Measurements from ENCODE around the gene MAP7D2. TPM values are rescaled to one million over a fixed set of nuclear protein-coding genes. Genes with fewer than 3 reads are reported as not detected.

MAP7D2 gene
- total and polyA plus RNA-seq, 4 donors, result 0.16 to 1.5 (median 0.42) TPM

- DNase-seq (ENCODE audit: low spot score), result no peak
- Histone ChIP-seq H3K36me3 (ENCODE audit: control insufficient read depth in 4 of 4, insufficient read depth in 3 of 4, low read depth in 1 of 4, low read length in 3 of 4) (no peaks in the 10 kb centered on the region), H3K4me1 (ENCODE audit: control insufficient read depth in 4 of 4, insufficient read depth in 4 of 4, low read length in 3 of 4) (no peaks in the 10 kb centered on the region), H3K9ac (ENCODE audit: low read depth in 1 of 2, low read length in 2 of 2) (no peak overlapping the region), H3K27me3 (ENCODE audit: control insufficient read depth in 4 of 4, insufficient read depth in 4 of 4, low read length in 3 of 4) (peaks cover 0 to 3% (median 0%) of the 10 kb centered on the region in 4 donors), H3K27ac (ENCODE audit: low read depth in 1 of 2, low read length in 2 of 2) (no peak overlapping the region), H3K4me3 (ENCODE audit: low read depth in 1 of 3, low read length in 3 of 3) (no peak overlapping the region), H3K9me3 (ENCODE audit: control insufficient read depth in 4 of 4, low read length in 3 of 4) (no peaks in the 10 kb centered on the region)
- WGBS, result 38% methylated on average over 3 of the region's 3 CpGs
- TF ChIP-seq TAF1 (conservative IDR thresholded peaks at IDR 0.05) (no peak), SP1 (IDR thresholded peaks at IDR 0.05) (no peak), CTCF (IDR thresholded peaks at IDR 0.05; ENCODE audit: low read depth, low read length, missing input control) (no peak), FOXA2 (IDR thresholded peaks at IDR 0.05) (no peak), NR2F2 (IDR thresholded peaks at IDR 0.05) (no peak), GABPA (IDR thresholded peaks at IDR 0.05 in 1 of 2, conservative IDR thresholded peaks at IDR 0.05 in 1 of 2) (no peak), EGR1 (IDR thresholded peaks at IDR 0.05; ENCODE audit: low read depth in 2 of 2) (no peak), FOXA1 (IDR thresholded peaks at IDR 0.05) (no peak), JUND (IDR thresholded peaks at IDR 0.05) (no peak), YY1 (IDR thresholded peaks at IDR 0.05) (no peak), RAD21 (IDR thresholded peaks at IDR 0.05) (no peak), RXRA (IDR thresholded peaks at IDR 0.05) (no peak), ATF3 (IDR thresholded peaks at IDR 0.05) (no peak), REST (IDR thresholded peaks at IDR 0.05) (no peak), HNF4G (IDR thresholded peaks at IDR 0.05) (no peak), MAX (IDR thresholded peaks at IDR 0.05) (no peak), HNF4A (conservative IDR thresholded peaks at IDR 0.05) (no peak), ZBTB33 (IDR thresholded peaks at IDR 0.05) (no peak)
Observed at GRCh38 chrX:20071511-20072079, 45.1 kb downstream of the MAP7D2 start.
